A549 (cell line): ENCODE results near the gene RPTOR. TPM values are rescaled to one million over a fixed set of nuclear protein-coding genes. Genes with fewer than 3 reads are reported as not detected.

Experiments used
- ATAC-seq, 2 experiments: fragments of 200-7000 bp in 1 of 2; fragments of >200 bp in 1 of 2; cut with Nextera tagmentation in 1 of 2; cut with Tn5 transposase in 1 of 2; 3 replicates each; pipeline versions ENCODE4 v1.8.0 to v1.9.1; 2018 to 2020; ENCODE audit warnings: mild to moderate bottlenecking in 1 of 2, moderate library complexity in 1 of 2
- CTCF ChIA-PET: fragments of 300-600 bp; sonication (Branson Sonifier 250); formaldehyde crosslinking; extraction: SDS; loops from one replicate; lab custom pipeline; 2021; ENCODE audit warnings: antibody characterized with exemption, inconsistent platforms; lab: Yijun Ruan, JAX
- POLR2A ChIA-PET: fragments of 350-600 bp; formaldehyde crosslinking; extraction: SDS; loops from one replicate; lab custom pipeline; 2021; ENCODE audit warnings: antibody characterized with exemption, inconsistent platforms; lab: Yijun Ruan, JAX
- DNase-seq, 2 experiments: peaks; one replicate each; pipeline versions ENCODE4 v3.0.0 to v3.0.0-alpha.2; 2011 to 2016; ENCODE audit warnings: low read depth in 1 of 2, low spot score in 1 of 2
- FAIRE-seq: peaks from 2 replicates; lab custom pipeline; 2011; peaks lifted over from hg19 to GRCh38; lab: Jason Lieb, UNC
- H3K27ac ChIP-seq, 2 experiments: fragments of >200 bp; sonication (Bioruptor Twin); formaldehyde crosslinking; 3 replicates each; pipeline ENCODE4 v1.5.1; 2016 to 2017
- H3K4me1 ChIP-seq: fragments of >200 bp; sonication (Bioruptor Twin); formaldehyde crosslinking; 3 replicates; pipeline ENCODE4 v1.6.1; 2016
- H3K4me2 ChIP-seq: fragments of >200 bp; sonication (Bioruptor Twin); formaldehyde crosslinking; 3 replicates; pipeline ENCODE4 v1.6.1; 2016
- H3K4me3 ChIP-seq: fragments of >200 bp; sonication (Bioruptor Twin); formaldehyde crosslinking; 3 replicates; pipeline ENCODE4 v1.5.1; 2016
- H3K9me3 ChIP-seq: fragments of >200 bp; sonication (Bioruptor Twin); formaldehyde crosslinking; 3 replicates; pipeline ENCODE4 v1.6.1; 2016
- CBX8 ChIP-seq: fragments of 200-600 bp; sonication (generic); IDR thresholded peaks from 2 replicates; pipeline ENCODE4 v1.6.1; 2016
- CEBPB ChIP-seq, 2 experiments: fragments of >200 bp in 1 of 2; sonication (Bioruptor Twin) in 1 of 2; formaldehyde crosslinking in 1 of 2; IDR thresholded peaks; 2 replicates each; pipeline ENCODE4 v1.6.1; 2012 to 2016
- EHF ChIP-seq: fragments of 250-450 bp; sonication (Bioruptor Pico); IDR thresholded peaks from 2 replicates; pipeline ENCODE4 v1.5.0; 2020; ENCODE audit warnings: mild to moderate bottlenecking
- EHMT2 ChIP-seq: fragments of 200-600 bp; sonication (generic); IDR thresholded peaks from 2 replicates; pipeline ENCODE4 v1.6.1; 2016; ENCODE audit warnings: antibody characterized with exemption, low read depth, mild to moderate bottlenecking, moderate library complexity
- EP300 ChIP-seq, 2 experiments: fragments of >200 bp; sonication (Bioruptor Twin); formaldehyde crosslinking; IDR thresholded peaks; 2 replicates in 1 of 2; 3 replicates in 1 of 2; pipeline ENCODE4 v1.6.1; 2016 to 2017
- FOXS1 ChIP-seq: fragments of 250-450 bp; sonication (Bioruptor Pico); IDR thresholded peaks from 2 replicates; pipeline ENCODE4 v1.5.0; 2020; ENCODE audit warnings: mild to moderate bottlenecking, moderate library complexity
- JUNB ChIP-seq: fragments of >200 bp; sonication (Bioruptor Twin); formaldehyde crosslinking; IDR thresholded peaks from 2 replicates; pipeline ENCODE4 v1.6.1; 2016
- NR3C1 ChIP-seq: fragments of >200 bp; sonication (Bioruptor Twin); formaldehyde crosslinking; IDR thresholded peaks from 3 replicates; pipeline ENCODE4 v1.6.1; 2017
- RFX5 ChIP-seq: fragments of 450-650 bp; IDR thresholded peaks from 2 replicates; pipeline ENCODE4 v1.7.1; 2014; ENCODE audit warnings: antibody characterized with exemption, mild to moderate bottlenecking, moderate library complexity
- RNF2 ChIP-seq: fragments of 200-600 bp; sonication (generic); IDR thresholded peaks from 2 replicates; pipeline ENCODE4 v1.6.1; 2016; ENCODE audit warnings: low read depth, mild to moderate bottlenecking, antibody characterized with exemption, moderate library complexity, borderline replicate concordance
- ZFP36 ChIP-seq: fragments of 450-650 bp; IDR thresholded peaks from 2 replicates; pipeline ENCODE4 v1.6.1; 2014; ENCODE audit warnings: borderline replicate concordance; ENCODE audit not compliant: partially characterized antibody
- ZNF302 ChIP-seq: fragments of 250-450 bp; sonication (Bioruptor Pico); IDR thresholded peaks from 2 replicates; pipeline ENCODE4 v1.9.0; 2021; ENCODE audit warnings: inconsistent platforms, mild to moderate bottlenecking, moderate library complexity
- WGBS: methylation state at CpG from one replicate; pipeline ENCODE4 v1.1.6; 2017; ENCODE audit errors: missing lambda C conversion rate; 5-methylcytosine and 5-hydroxymethylcytosine counted together
- polyA plus RNA-seq, 4 experiments: library from polyadenylated mRNA; depleted of rRNA in 3 of 4; stranded (reverse); fragments of >200 nt; fragmentation: RNase III in 1 of 4; extraction: RNeasy Plus Mini Kit Qiagen cat#74134 plus additional on column Dnase treatment in 1 of 4; gene quantifications; 2 replicates in 3 of 4; 3 replicates in 1 of 4; pipeline ENCODE4 v1.2.3, GENCODE V29; 2011 to 2017
- TF ChIP-seq, protein P1 (sequence below): IDR thresholded peaks from 2 replicates; pipeline ENCODE4 v1.6.1; 2012
- TF ChIP-seq, protein P2 (sequence below): fragments of 200-600 bp; sonication (generic); IDR thresholded peaks from 2 replicates; pipeline ENCODE4 v1.6.1; 2016; ENCODE audit warnings: antibody characterized with exemption, mild to moderate bottlenecking, moderate library complexity
- TF ChIP-seq, protein P3 (sequence below): IDR thresholded peaks from 2 replicates; pipeline ENCODE4 v1.6.1; 2012
- TF ChIP-seq, protein P4 (sequence below): fragments of 250-450 bp; sonication (Bioruptor Pico); IDR thresholded peaks from 2 replicates; pipeline ENCODE4 v1.5.0; 2021; ENCODE audit warnings: mild to moderate bottlenecking, moderate library complexity, borderline replicate concordance

The RPTOR gene
- polyA plus RNA-seq, 2 of the 4 experiments (the other 2 are of a cell fraction), result 10.8 to 27.1 TPM

DNA sequence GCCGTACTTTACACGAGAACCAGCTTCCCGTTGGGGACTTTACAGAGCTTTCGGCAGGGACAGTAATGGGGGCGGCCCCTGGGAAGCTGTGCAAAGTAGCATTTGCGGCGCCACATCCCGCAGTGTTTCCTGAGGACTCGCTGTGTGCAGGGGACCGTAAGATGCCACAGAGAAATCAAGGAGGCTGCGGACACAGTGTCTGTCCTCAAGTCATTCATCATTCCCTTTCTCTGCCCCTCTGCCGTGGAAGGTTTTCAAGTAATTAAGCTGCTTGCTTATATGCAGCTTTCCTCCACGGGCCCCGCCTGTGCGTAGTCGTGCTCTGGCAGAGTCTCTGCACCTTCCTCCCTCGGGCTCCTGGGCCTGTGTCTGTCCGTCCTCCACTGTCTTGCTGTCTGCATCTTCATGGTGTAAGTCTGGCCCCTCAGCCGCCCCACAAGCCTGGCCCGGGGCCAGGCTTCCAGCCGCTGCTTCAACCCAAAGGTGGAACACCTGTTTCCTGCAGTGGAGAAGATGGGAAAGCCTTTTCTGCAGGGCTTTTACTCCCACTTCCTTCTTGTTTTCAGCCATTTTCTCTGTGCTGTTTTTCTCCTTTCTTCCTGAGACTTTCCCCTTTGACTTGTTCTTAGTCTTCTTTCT, 230.1 kb downstream of the RPTOR start:
- 89% methylated on average over 21 of the region's 21 CpGs for WGBS
- H3K27ac ChIP-seq, result no peak overlapping the region
- DNase-seq (no peak), ATAC-seq (no peak), FAIRE-seq (no peak)
- H3K4me3 ChIP-seq, result no peak overlapping the region
- H3K9me3 ChIP-seq, result no peaks in the 10 kb centered on the region
- no peak overlapping the region for H3K4me2 ChIP-seq
- no peaks in the 10 kb centered on the region for H3K4me1 ChIP-seq
- TF ChIP-seq, protein P1, sequence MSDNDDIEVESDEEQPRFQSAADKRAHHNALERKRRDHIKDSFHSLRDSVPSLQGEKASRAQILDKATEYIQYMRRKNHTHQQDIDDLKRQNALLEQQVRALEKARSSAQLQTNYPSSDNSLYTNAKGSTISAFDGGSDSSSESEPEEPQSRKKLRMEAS, result no peak
- TF ChIP-seq ZNF302 (CRISPR knock-in tag), result no peak
- TF ChIP-seq, protein P2, sequence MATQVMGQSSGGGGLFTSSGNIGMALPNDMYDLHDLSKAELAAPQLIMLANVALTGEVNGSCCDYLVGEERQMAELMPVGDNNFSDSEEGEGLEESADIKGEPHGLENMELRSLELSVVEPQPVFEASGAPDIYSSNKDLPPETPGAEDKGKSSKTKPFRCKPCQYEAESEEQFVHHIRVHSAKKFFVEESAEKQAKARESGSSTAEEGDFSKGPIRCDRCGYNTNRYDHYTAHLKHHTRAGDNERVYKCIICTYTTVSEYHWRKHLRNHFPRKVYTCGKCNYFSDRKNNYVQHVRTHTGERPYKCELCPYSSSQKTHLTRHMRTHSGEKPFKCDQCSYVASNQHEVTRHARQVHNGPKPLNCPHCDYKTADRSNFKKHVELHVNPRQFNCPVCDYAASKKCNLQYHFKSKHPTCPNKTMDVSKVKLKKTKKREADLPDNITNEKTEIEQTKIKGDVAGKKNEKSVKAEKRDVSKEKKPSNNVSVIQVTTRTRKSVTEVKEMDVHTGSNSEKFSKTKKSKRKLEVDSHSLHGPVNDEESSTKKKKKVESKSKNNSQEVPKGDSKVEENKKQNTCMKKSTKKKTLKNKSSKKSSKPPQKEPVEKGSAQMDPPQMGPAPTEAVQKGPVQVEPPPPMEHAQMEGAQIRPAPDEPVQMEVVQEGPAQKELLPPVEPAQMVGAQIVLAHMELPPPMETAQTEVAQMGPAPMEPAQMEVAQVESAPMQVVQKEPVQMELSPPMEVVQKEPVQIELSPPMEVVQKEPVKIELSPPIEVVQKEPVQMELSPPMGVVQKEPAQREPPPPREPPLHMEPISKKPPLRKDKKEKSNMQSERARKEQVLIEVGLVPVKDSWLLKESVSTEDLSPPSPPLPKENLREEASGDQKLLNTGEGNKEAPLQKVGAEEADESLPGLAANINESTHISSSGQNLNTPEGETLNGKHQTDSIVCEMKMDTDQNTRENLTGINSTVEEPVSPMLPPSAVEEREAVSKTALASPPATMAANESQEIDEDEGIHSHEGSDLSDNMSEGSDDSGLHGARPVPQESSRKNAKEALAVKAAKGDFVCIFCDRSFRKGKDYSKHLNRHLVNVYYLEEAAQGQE, result no peak
- no peak for TF ChIP-seq EP300 (IDR thresholded peaks at IDR 0.05)
- TF ChIP-seq, protein P3, sequence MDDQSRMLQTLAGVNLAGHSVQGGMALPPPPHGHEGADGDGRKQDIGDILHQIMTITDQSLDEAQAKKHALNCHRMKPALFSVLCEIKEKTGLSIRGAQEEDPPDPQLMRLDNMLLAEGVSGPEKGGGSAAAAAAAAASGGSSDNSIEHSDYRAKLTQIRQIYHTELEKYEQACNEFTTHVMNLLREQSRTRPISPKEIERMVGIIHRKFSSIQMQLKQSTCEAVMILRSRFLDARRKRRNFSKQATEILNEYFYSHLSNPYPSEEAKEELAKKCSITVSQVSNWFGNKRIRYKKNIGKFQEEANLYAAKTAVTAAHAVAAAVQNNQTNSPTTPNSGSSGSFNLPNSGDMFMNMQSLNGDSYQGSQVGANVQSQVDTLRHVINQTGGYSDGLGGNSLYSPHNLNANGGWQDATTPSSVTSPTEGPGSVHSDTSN, result no peak
- TF ChIP-seq JUNB, result no peak
- ChIA-PET CTCF (interaction anchor here (0.8 to 1.6 kb wide), 5 partner anchors 12 to 82 kb away, joined by 3 read pairs; no protein-coding TSS in a partner anchor), POLR2A (no interaction called here)

DNA sequence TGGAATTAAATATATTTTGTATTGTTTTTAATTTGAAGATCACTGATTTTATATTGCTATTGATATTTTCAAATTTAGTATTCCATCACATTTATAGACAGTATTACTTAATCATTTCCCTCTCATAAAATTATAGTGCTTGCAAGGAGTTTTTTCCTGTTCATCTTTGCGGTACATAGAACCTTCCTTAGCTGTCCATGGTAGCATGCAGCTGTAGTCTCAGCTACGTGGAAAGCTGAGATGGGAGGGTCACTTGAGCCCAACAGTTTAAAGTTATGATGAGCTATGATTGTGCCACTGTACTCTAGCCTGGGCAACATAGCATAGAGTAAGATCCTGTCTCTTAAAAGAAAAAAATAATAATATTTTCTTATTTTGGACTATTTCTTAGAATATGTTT, 231.2 kb downstream of the RPTOR start:
- no peak for ATAC-seq
- FAIRE-seq, result no peak
- no peak overlapping the region for H3K27ac ChIP-seq
- TF ChIP-seq EHMT2 (no peak), CBX8 (no peak), NR3C1 (no peak), EHF (CRISPR knock-in tag) (no peak), ZFP36 (no peak), CEBPB (IDR thresholded peaks at IDR 0.05) (no peak)
- TF ChIP-seq, protein P1, result no peak
- no peaks in the 10 kb centered on the region for H3K9me3 ChIP-seq
- CTCF ChIA-PET, result interaction anchor here (0.9 kb wide), 2 partner anchors 53 to 81 kb away, joined by 3 read pairs; no protein-coding TSS in a partner anchor
- 82% methylated on average over 2 of the region's 2 CpGs for WGBS
- DNase-seq, result no peak
- POLR2A ChIA-PET, result no interaction called here
- H3K4me1 ChIP-seq, result no peaks in the 10 kb centered on the region
- H3K4me2 ChIP-seq, result no peak overlapping the region
- no peak overlapping the region for H3K4me3 ChIP-seq

DNA sequence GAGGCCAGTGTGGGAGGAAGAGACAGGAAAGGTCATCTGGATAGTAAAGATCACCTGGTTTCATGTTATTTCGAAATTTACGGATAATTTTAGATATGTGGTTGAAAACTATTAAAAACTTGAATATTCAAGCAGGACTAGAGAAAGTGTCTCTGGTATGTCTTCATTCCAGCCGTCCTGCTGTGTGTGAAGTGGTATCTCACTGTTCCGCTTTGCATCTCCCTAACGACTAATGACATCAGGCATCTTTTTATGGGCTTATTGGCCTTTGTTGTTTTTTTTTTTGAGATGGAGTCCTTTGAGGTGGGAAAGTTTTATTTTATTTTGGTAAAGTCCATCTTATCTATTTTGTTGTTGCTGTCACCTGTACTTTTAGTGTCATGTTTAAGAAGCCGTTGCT, 232.6 kb downstream of the RPTOR start:
- TF ChIP-seq RFX5 (peak; percentile 86), RNF2 (no peak), FOXS1 (no peak)
- TF ChIP-seq, protein P4, sequence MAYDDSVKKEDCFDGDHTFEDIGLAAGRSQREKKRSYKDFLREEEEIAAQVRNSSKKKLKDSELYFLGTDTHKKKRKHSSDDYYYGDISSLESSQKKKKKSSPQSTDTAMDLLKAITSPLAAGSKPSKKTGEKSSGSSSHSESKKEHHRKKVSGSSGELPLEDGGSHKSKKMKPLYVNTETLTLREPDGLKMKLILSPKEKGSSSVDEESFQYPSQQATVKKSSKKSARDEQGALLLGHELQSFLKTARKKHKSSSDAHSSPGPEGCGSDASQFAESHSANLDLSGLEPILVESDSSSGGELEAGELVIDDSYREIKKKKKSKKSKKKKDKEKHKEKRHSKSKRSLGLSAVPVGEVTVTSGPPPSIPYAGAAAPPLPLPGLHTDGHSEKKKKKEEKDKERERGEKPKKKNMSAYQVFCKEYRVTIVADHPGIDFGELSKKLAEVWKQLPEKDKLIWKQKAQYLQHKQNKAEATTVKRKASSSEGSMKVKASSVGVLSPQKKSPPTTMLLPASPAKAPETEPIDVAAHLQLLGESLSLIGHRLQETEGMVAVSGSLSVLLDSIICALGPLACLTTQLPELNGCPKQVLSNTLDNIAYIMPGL (CRISPR knock-in tag), result no peak
- ChIA-PET POLR2A (no interaction called here), CTCF (interaction anchor here (0.7 to 3.0 kb wide), 5 partner anchors 9 to 89 kb away, joined by 3 to 7 read pairs (median 3); no protein-coding TSS in a partner anchor)
- DNase-seq (no peak), ATAC-seq (no peak), FAIRE-seq (no peak)
- no peaks in the 10 kb centered on the region for H3K9me3 ChIP-seq
- no peak overlapping the region for H3K4me3 ChIP-seq
- WGBS, result 90% methylated on average over 6 of the region's 6 CpGs
- H3K4me2 ChIP-seq, result no peak overlapping the region
- peaks cover 3% of the 10 kb centered on the region for H3K4me1 ChIP-seq
- H3K27ac ChIP-seq, result no peak overlapping the region
